Loucy (cell line): ENCODE measurements around the gene TSSC4.

ENCODE experiments used
- EZH2phosphoT487 ChIP-seq: fragments of 200-600 bp; IDR thresholded peaks from 2 replicates; pipeline ENCODE4 v1.6.1; 2018; ENCODE audit warnings: antibody characterized with exemption, mild to moderate bottlenecking, moderate library complexity, borderline replicate concordance
- TF ChIP-seq, protein P1 (sequence below): fragments of 200-600 bp; sonication (generic); conservative IDR thresholded peaks from 2 replicates; pipeline ENCODE4 v1.5.1; 2014; ENCODE audit warnings: mild to moderate bottlenecking, antibody characterized with exemption, low read length

- TF ChIP-seq, protein P1, sequence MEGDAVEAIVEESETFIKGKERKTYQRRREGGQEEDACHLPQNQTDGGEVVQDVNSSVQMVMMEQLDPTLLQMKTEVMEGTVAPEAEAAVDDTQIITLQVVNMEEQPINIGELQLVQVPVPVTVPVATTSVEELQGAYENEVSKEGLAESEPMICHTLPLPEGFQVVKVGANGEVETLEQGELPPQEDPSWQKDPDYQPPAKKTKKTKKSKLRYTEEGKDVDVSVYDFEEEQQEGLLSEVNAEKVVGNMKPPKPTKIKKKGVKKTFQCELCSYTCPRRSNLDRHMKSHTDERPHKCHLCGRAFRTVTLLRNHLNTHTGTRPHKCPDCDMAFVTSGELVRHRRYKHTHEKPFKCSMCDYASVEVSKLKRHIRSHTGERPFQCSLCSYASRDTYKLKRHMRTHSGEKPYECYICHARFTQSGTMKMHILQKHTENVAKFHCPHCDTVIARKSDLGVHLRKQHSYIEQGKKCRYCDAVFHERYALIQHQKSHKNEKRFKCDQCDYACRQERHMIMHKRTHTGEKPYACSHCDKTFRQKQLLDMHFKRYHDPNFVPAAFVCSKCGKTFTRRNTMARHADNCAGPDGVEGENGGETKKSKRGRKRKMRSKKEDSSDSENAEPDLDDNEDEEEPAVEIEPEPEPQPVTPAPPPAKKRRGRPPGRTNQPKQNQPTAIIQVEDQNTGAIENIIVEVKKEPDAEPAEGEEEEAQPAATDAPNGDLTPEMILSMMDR, result peak; percentile 82
- no peak for TF ChIP-seq EZH2phosphoT487
These were observed 19.3 kb downstream of the TSSC4 start for GRCh38 chr11:2419638-2420501.
